Peyer's patch (tissue), 4 donors: ENCODE measurements around the gene FBRSL1. TPM values are rescaled to one million over a fixed set of nuclear protein-coding genes. Genes with fewer than 3 reads are reported as not detected.
A peak's percentile ranks its signal among the peaks of the same experiment; 100 is the strongest.

Experiments used
- DNase-seq, 3 donors: peaks; one replicate each; pipeline ENCODE4 v3.0.0-alpha.2; 2017 to 2019
- H3K27ac ChIP-seq, 4 donors: fragments of 200-600 bp; sonication (generic); one replicate each; pipeline ENCODE4 v1.5.1; 2016 to 2019
- H3K27me3 ChIP-seq, 2 donors: fragments of 200-600 bp; sonication (generic); one replicate each; pipeline ENCODE4 v1.5.1; 2019
- H3K36me3 ChIP-seq, 3 donors: fragments of 200-600 bp; sonication (generic); one replicate each; pipeline ENCODE4 v1.5.1; 2016 to 2019
- H3K4me1 ChIP-seq, 4 donors: fragments of 200-600 bp; sonication (generic); one replicate each; pipeline ENCODE4 v1.5.1; 2016 to 2019
- H3K4me3 ChIP-seq, 4 donors: fragments of 200-600 bp; sonication (generic); 1 replicate in 3 of 4; 2 replicates in 1 of 4; pipeline ENCODE4 v1.5.1; 2016 to 2019; ENCODE audit warnings: mild to moderate bottlenecking in 1 of 4
- H3K9me3 ChIP-seq, 4 donors: fragments of 200-600 bp; sonication (generic); one replicate each; pipeline ENCODE4 v1.5.1; 2016 to 2019; ENCODE audit warnings: mild to moderate bottlenecking in 1 of 4
- CTCF ChIP-seq, 6 experiments: fragments of 450-650 bp in 4 of 6; fragments of 200-600 bp in 2 of 6; sonication (generic) in 1 of 6; IDR thresholded peaks; one replicate each; pipeline ENCODE4 v1.5.1; 2017 to 2019; ENCODE audit warnings: antibody characterized with exemption in 6 of 6, mild to moderate bottlenecking in 3 of 6, moderate library complexity in 1 of 6
- POLR2A ChIP-seq, 2 donors: fragments of 450-650 bp; IDR thresholded peaks; one replicate each; pipeline ENCODE4 v1.5.1; 2017; ENCODE audit warnings: antibody characterized with exemption in 2 of 2, mild to moderate bottlenecking in 2 of 2, moderate library complexity in 2 of 2
- total RNA-seq, 4 donors: library from RNA; depleted of rRNA; stranded (reverse); fragments of >200 nt; gene quantifications; one replicate each; pipeline ENCODE4 v1.1.0, GENCODE V29; 2016

The FBRSL1 gene
- total RNA-seq, 4 donors from 2014 or later: 48.3 to 484 (median 63.5) TPM

DNA sequence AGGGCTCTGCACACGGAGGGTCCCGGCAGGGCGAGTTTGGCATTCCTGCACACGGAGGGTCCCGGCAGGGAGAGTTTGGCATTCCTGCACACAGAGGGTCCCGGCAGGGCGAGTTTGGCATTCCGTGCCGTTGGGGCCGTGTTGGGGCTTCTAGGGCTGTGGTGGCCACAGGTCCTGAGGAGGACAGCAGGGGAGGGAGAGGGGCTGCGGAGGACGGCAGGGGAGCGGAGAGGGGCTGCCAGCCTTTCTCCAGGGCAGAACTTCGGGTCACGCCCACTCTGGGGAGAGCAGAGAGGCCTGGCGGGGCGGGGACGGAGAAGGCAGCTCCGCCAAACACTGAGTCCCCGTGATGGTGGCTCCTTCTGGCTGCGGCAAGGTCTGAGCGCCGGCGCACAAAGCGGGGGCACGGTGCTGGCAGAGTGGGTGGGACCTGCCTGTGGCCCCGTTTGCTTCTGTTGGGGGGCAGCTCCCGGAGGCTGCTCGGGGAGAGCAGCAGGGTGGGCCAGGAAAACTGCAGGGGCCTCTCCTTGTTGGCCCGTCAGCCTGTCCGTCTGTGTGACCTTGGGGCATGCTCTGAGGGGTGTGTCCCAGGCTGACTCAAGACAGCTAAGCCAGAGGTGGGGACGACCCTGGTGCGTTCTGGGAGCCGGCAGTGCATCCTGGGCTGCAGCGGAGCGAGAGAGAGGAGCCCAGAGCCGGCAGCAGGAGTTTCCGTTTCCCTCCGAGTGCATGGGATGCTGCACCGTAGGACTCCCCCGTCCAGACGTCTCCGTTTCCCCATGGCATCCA, 60.3 kb downstream of the FBRSL1 start:
- Histone ChIP-seq H3K4me3 (no peak overlapping the region), H3K27ac (no peak overlapping the region), H3K4me1 (no peaks in the 10 kb centered on the region), H3K27me3 (no peaks in the 10 kb centered on the region), H3K9me3 (no peaks in the 10 kb centered on the region), H3K36me3 (peaks cover 0 to 40% (median 0%) of the 10 kb centered on the region in 3 donors)
- DNase-seq: no peak
- TF ChIP-seq POLR2A (IDR thresholded peaks at IDR 0.05): no peak
- TF ChIP-seq CTCF (IDR thresholded peaks at IDR 0.05): no peak

- Histone ChIP-seq H3K27me3 (no peaks in the 10 kb centered on the region), H3K4me1 (no peaks in the 10 kb centered on the region), H3K9me3 (no peaks in the 10 kb centered on the region), H3K4me3 (no peak overlapping the region), H3K36me3 (peaks cover 0 to 40% (median 0%) of the 10 kb centered on the region in 3 donors), H3K27ac (no peak overlapping the region)
- DNase-seq: no peak
- TF ChIP-seq CTCF (IDR thresholded peaks at IDR 0.05): no peak
These were observed 61.1 kb downstream of the FBRSL1 start for GRCh38 chr12:132550830-132551640.

- H3K27ac ChIP-seq: no peak overlapping the region
- no peaks in the 10 kb centered on the region for H3K4me1 ChIP-seq
- no peak for DNase-seq
- no peaks in the 10 kb centered on the region for H3K9me3 ChIP-seq
- H3K4me3 ChIP-seq: no peak overlapping the region
- peaks cover 0 to 40% (median 0%) of the 10 kb centered on the region in 3 donors for H3K36me3 ChIP-seq
- no peaks in the 10 kb centered on the region for H3K27me3 ChIP-seq
- TF ChIP-seq POLR2A (IDR thresholded peaks at IDR 0.05) (no peak), CTCF (IDR thresholded peaks at IDR 0.05) (no peak)
These were observed 61.7 kb downstream of the FBRSL1 start for GRCh38 chr12:132551641-132552031.

DNA sequence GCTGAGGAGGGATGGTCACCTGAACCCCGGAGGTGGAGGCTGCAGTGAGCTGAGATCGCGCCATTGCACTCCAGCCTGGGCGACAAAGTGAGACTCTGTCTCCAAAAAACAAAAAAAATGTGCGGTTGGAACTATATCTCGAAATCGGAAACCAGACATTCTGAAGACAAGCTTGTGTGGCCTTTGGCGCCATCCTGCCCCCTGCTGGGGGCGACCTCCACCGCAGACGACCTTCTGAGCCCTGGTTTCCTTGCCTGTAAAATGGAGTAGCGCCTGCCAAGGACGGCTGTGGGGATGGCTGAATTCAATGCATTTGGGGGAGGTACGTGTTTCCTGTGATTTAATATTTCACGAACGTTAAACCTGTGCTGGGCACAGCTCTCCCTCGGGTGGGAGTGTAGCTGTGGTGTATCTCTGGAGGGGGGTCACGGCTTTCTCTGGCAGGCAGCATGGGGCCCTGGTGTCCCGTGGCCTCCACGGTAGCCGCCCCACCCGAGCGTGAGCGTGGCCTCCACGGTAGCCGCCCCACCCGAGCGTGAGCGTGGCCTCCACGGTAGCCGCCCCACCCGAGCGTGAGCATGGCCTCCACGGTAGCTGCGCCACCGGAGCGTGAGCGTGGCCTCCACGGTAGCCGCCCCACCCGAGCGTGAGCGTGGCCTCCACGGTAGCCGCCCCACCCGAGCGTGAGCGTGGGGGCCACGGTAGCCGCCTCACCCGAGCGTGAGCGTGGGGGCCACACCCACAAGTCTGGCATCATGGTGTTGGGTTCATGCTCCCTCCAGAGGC, 65.1 kb downstream of the FBRSL1 start:
- Histone ChIP-seq H3K27me3 (no peaks in the 10 kb centered on the region), H3K4me3 (no peak overlapping the region), H3K4me1 (peaks cover 0 to 8% (median 7%) of the 10 kb centered on the region in 4 donors), H3K9me3 (no peaks in the 10 kb centered on the region), H3K27ac (no peak overlapping the region), H3K36me3 (peaks cover 0 to 21% (median 0%) of the 10 kb centered on the region in 3 donors)
- TF ChIP-seq CTCF (IDR thresholded peaks at IDR 0.05) (peak in 2 of 6 experiments; percentile 6 to 22), POLR2A (IDR thresholded peaks at IDR 0.05) (no peak)
- DNase-seq: no peak

GRCh38 chr12:132555686-132556085, 65.7 kb downstream of the FBRSL1 start:
- no peaks in the 10 kb centered on the region for H3K27me3 ChIP-seq

More at GRCh38 chr12:132555686-132556085, 65.7 kb downstream of the FBRSL1 start:
- Histone ChIP-seq H3K4me3 (no peak overlapping the region), H3K9me3 (no peaks in the 10 kb centered on the region), H3K36me3 (peaks cover 0 to 21% (median 0%) of the 10 kb centered on the region in 3 donors), H3K27ac (no peak overlapping the region), H3K4me1 (peaks cover 0 to 15% (median 9%) of the 10 kb centered on the region in 4 donors)
- TF ChIP-seq POLR2A (IDR thresholded peaks at IDR 0.05) (no peak), CTCF (IDR thresholded peaks at IDR 0.05) (no peak)
- no peak for DNase-seq
